ENCODE results near the gene KCNE2.
"Not testable (repeated sequence)": the region's sequence is repeated elsewhere in the genome, so short reads cannot be mapped to it uniquely, and the experiment has no call there.

Gene KCNE2

DNA sequence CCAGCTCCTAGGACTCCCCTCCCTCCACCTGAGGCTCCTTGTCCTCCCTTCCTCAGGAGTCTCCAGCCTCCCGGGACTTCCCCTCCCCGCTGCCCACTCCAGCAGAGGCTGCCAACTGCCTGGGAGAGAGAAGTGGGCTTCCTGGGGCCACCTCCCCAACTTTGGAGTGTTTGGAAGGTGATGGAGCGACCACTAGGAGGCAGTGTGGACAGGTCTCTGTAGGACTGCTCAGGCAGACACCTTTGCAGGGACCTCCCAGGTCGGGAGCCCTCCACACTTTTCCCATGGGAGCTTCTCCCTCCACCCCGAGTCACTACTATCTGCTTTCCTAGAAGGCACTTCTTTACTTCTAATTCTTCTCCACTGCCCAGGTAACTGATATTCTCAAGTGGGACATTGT, 40.9 kb downstream of the KCNE2 start:
- intact Hi-C loops (cut with DNase I); DNase-seq: not testable (repeated sequence)

DNA sequence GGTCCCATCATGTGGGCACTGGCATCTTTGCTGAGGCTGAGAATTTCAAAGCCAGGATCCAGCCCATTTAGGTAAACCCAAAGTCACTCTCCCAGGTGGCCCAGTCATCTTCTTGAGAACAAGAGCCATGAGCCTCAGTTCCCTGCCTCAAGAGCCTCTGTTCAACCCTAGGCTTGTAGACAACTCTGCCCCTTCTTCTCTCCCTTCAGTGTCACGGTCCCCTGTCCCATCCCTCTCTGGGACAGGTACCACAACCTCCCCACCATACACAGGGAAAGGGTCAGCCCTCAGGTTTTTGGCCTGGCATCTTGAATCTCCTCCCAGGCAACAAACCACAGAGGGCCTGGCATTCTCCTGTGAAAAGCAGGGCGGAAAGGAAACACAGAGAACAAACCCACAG, 41.9 kb downstream of the KCNE2 start:
- intact Hi-C loops (cut with DNase I); DNase-seq: not testable (repeated sequence)

DNA sequence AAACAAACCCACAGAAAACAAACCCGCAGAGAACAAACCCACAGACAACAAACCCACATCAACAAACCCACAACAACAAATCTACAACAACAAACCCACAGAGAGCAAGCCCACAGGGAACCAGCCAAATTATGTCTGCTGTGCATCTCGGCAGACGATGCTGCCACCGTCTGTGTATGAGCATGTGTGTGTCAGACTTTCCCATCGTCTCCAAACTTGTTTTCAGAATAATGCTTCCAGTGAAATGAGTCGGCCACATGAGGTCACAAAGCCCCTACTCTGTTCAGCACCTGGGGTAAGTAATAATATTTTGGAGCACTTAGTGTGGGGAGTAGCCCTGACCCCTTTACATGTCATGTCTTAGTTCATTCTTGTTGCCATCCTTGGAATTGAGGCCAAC, 42.3 kb downstream of the KCNE2 start:
- DNase-seq; intact Hi-C loops (cut with DNase I): not testable (repeated sequence)

DNA sequence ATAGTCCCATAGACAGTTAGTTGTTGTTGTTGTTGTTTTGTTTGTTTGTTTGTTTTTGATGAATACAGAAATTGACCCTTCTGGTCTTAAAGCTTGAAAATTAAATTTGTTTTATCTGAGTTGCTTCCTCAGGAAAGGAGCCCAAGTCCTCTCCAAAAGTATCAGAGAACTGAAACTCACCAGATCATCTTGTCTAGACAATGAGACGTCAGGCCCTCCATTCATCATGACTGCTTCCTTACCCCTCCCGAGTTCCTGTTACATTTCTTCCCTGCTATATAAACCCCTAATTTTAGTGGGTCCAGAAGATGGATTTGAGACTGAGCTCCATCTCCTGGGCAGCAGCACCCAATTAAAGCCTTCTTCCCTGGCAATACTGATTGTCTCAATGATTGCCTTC, 42.9 kb downstream of the KCNE2 start:
- intact Hi-C loops (cut with DNase I); DNase-seq: not testable (repeated sequence)

DNA sequence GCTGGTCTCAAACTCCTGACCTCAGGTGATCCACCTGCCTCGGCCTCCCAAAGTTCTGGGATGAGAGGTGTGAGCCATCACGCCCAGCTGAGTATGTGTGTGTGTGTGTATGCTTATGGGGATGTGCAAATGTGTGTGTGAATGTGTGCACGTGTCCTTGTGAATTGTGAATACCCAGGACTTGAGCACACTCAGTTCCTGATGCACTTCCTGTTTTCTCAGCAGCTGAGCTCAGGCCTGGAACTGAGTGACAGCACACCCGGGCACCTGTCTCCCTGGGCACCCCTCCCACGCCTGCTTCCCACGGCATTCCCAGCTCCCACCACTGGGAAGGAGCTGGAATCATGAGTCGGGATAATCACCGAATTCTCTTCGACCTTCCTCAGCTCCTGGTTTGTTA, 43.5 kb downstream of the KCNE2 start:
- intact Hi-C loops (cut with DNase I); DNase-seq: not testable (repeated sequence)

DNA sequence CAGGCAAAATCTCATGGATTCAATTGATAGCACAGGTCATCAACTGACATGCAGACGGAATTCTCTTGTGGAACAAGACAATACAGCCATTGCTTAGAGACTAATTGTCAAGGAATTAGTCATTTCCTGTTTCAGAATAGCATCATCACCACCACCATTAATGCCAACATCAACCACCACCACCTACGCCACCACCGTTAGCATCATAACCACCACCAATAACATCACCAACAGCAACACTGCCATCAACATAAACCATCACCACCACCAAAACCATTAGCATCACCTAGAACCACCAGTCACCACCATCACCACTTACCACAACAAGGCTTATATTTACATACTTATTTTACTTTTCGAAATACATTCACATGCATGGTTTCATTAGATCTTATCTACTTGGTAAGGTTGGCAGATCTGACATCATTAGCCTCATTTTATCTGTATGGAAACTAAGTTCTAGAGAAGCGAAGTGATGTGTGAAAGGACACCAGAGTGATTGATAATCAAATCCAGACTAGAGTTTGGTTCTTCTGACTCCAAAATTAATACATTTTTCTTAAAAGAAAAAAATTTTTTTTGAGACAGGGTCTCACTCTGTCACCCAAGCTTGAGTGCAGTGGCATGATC, 53.8 kb downstream of the KCNE2 start:
- intact Hi-C loops (cut with DNase I); DNase-seq: not testable (repeated sequence)
